B cell (primary cell): ENCODE measurements around the gene MED27. TPM values are rescaled to one million over a fixed set of nuclear protein-coding genes. Genes with fewer than 3 reads are reported as not detected.

Source experiments
- ATAC-seq: fragments of 200-7000 bp; cut with Tn5 transposase; one replicate; pipeline ENCODE4 v1.10.0; 2021; ENCODE audit warnings: low read depth, mild to moderate bottlenecking, moderate number of reproducible peaks, moderate library complexity
- CTCF ChIA-PET: fragments of 350-600 bp; sonication (Branson Sonifier 250); formaldehyde crosslinking; loops from one replicate; lab custom pipeline; 2021; ENCODE audit warnings: antibody characterized with exemption, inconsistent platforms; lab: Charles Lee
- POLR2A ChIA-PET: fragments of 350-600 bp; sonication (Branson Sonifier 250); formaldehyde crosslinking; loops from one replicate; lab custom pipeline; 2021; ENCODE audit warnings: antibody characterized with exemption; lab: Charles Lee
- DNase-seq: peaks from one replicate; pipeline ENCODE4 v3.0.0; 2013
- H2AFZ ChIP-seq: 2 replicates; pipeline ENCODE4 v1.6.1; 2012; ENCODE audit warnings: mild to moderate bottlenecking, low read depth, low read length; ENCODE audit not compliant: insufficient read depth, poor library complexity, severe bottlenecking
- H3K27ac ChIP-seq, 2 donors: 1 replicate in 1 of 2; 2 replicates in 1 of 2; pipeline ENCODE4 v1.5.1; 2012 to 2013; ENCODE audit warnings: low read length in 2 of 2, mild to moderate bottlenecking in 2 of 2, moderate library complexity in 1 of 2
- H3K27me3 ChIP-seq, 4 experiments: fragments of 200-600 bp in 1 of 4; sonication (generic) in 1 of 4; replicated peaks in 1 of 4; 1 replicate in 2 of 4; 2 replicates in 2 of 4; pipeline versions ENCODE4 v1.6.1 to v1.7.0; 2013 to 2016; ENCODE audit warnings: low read length in 3 of 4, mild to moderate bottlenecking in 2 of 4, mixed read lengths in 1 of 4, moderate library complexity in 1 of 4; ENCODE audit not compliant: insufficient read depth in 4 of 4, control insufficient read depth in 3 of 4; ENCODE audit errors: control extremely low read depth in 1 of 4
- H3K36me3 ChIP-seq, 2 experiments: replicated peaks in 1 of 2; 1 replicate in 1 of 2; 2 replicates in 1 of 2; pipeline versions ENCODE4 v1.6.1 to v1.7.1; 2013; ENCODE audit warnings: low read length in 1 of 2; ENCODE audit not compliant: insufficient read depth in 2 of 2, control insufficient read depth in 1 of 2; ENCODE audit errors: control extremely low read depth in 1 of 2, extremely low read depth in 1 of 2
- H3K4me1 ChIP-seq, 2 donors: fragments of 200-600 bp in 1 of 2; sonication (generic) in 1 of 2; 1 replicate in 1 of 2; 2 replicates in 1 of 2; pipeline versions ENCODE4 v1.5.1 to v1.6.1; 2013 to 2017; ENCODE audit warnings: low read length in 2 of 2; ENCODE audit not compliant: control insufficient read depth in 2 of 2, insufficient read depth in 2 of 2
- H3K4me2 ChIP-seq: replicated peaks from 2 replicates; pipeline ENCODE3; 2012; ENCODE audit warnings: mild to moderate bottlenecking, low read depth, low read length; ENCODE audit not compliant: poor library complexity, severe bottlenecking
- H3K4me3 ChIP-seq, 5 experiments: fragments of 200-600 bp in 1 of 5; sonication (generic) in 1 of 5; 1 replicate in 3 of 5; 2 replicates in 2 of 5; pipeline versions ENCODE4 v1.5.1 to v1.7.0; 2011 to 2016; ENCODE audit warnings: low read length in 4 of 5, mild to moderate bottlenecking in 4 of 5, low read depth in 2 of 5, control low read depth in 1 of 5, moderate library complexity in 1 of 5; ENCODE audit not compliant: insufficient read depth in 1 of 5; ENCODE audit errors: control extremely low read depth in 1 of 5, extremely low read depth in 1 of 5
- H3K79me2 ChIP-seq: fragments of 200-600 bp; sonication (generic); one replicate; pipeline ENCODE4 v1.6.0; 2016; ENCODE audit warnings: low read length; ENCODE audit not compliant: control insufficient read depth, insufficient read depth
- H3K9ac ChIP-seq: fragments of 200-600 bp; sonication (generic); 2 replicates; pipeline ENCODE4 v1.6.1; 2017; ENCODE audit warnings: mild to moderate bottlenecking, low read length, moderate library complexity
- H3K9me3 ChIP-seq, 3 donors: one replicate each; pipeline versions ENCODE4 v1.6.1 to v1.7.1; 2013; ENCODE audit warnings: low read length in 2 of 3; ENCODE audit not compliant: control insufficient read depth in 2 of 3, insufficient read depth in 1 of 3; ENCODE audit errors: control extremely low read depth in 1 of 3
- H4K20me1 ChIP-seq: 2 replicates; pipeline ENCODE4 v1.6.0; 2012; ENCODE audit warnings: mild to moderate bottlenecking, low read length; ENCODE audit not compliant: insufficient read depth, control insufficient read depth, poor library complexity, severe bottlenecking
- H3K27ac Mint-ChIP-seq: one replicate; pipeline ENCODE4 v1.8.0; 2021; ENCODE audit warnings: mixed read lengths
- H3K27me3 Mint-ChIP-seq: one replicate; pipeline ENCODE4 v1.8.0; 2021; ENCODE audit warnings: mixed read lengths
- H3K4me1 Mint-ChIP-seq: one replicate; pipeline ENCODE4 v1.8.0; 2021; ENCODE audit warnings: mixed read lengths
- H3K4me3 Mint-ChIP-seq: one replicate; pipeline ENCODE4 v1.8.0; 2021; ENCODE audit warnings: mixed read lengths
- H3K9me3 Mint-ChIP-seq: one replicate; pipeline ENCODE4 v1.8.0; 2022; ENCODE audit warnings: mixed read lengths; ENCODE audit not compliant: insufficient read depth
- EZH2 ChIP-seq: IDR thresholded peaks from 2 replicates; pipeline ENCODE4 v1.6.1; 2012; ENCODE audit warnings: borderline replicate concordance, low read depth, mild to moderate bottlenecking, moderate library complexity, low read length; ENCODE audit not compliant: insufficient read depth, poor library complexity, severe bottlenecking
- WGBS: methylation state at CpG from one replicate; pipeline ENCODE4 v1.1.5; 2013; ENCODE audit warnings: missing lambda C conversion rate; ENCODE audit not compliant: insufficient coverage; 5-methylcytosine and 5-hydroxymethylcytosine counted together
- intact Hi-C: fragments of 100-400 bp; cut with micrococcal nuclease; formaldehyde crosslinking; loops from one replicate; pipeline ENCODE4 v1.10.0; 2022
- polyA plus RNA-seq: library from polyadenylated mRNA; depleted of rRNA; stranded (reverse); fragments of >200 nt; gene quantifications from 2 replicates; pipeline ENCODE4 v1.2.3, GENCODE V29; 2012
- total RNA-seq, 2 donors: library from RNA; stranded (reverse); fragments of 120-200 nt in 1 of 2; gene quantifications; 1 replicate in 1 of 2; 2 replicates in 1 of 2; pipeline versions ENCODE4 v1.2.3 to v1.2.4, GENCODE V29; 2013 to 2022
- TF ChIP-seq, protein P1 (sequence below): fragments of 200-600 bp; IDR thresholded peaks from one replicate; pipeline ENCODE4 v1.8.0; 2022; ENCODE audit warnings: antibody characterized with exemption, mild to moderate bottlenecking

Gene MED27
- total and polyA plus RNA-seq, 2 donors (not counting 1 experiment from before 2014, with no cell fraction given): 17.4 to 17.7 TPM

DNA sequence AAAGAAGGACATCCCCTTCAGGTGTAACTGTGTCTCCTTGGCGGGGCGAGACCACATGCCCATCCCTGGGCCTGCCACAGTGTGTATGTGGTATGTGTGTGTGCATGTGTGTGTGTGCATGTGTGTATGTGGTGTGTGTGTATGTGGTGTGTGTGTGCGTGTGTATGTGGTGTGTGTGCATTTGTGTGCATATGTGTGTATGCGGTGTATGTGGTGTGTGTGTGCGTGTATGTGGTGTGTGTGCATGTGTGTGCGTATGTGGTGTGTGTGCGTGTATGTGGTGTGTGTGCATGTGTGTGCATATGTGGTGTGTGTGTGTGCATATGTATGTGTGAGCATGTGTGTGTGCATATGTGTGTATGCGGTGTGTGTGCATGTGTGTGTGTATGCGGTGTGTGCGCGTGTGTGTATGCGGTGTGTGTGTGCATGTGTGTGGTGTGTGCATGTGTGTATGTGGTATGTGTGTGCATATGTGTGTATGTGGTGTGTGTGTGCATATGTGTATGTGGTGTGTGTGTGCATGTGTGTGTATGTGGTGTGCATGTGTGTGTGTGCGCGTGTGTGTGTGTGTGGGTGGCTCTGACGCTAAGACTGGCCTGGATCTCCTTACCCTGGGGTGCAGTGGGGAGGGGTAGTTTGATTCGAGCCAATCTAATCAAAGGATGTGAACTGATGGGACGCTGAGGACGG, 231.9 kb downstream of the MED27 start:
- 95% methylated on average over 16 of the region's 18 CpGs for WGBS
- H3K9me3 Mint-ChIP-seq: no peaks in the 10 kb centered on the region
- POLR2A ChIA-PET: no interaction called here
- H3K9ac ChIP-seq: no peak overlapping the region
- H3K79me2 ChIP-seq: no peaks in the 10 kb centered on the region
- no peak overlapping the region for H2AFZ ChIP-seq
- no peaks in the 10 kb centered on the region for H3K36me3 ChIP-seq
- intact Hi-C loops: no loop called here
- ATAC-seq: no peak
- H3K9me3 ChIP-seq: no peaks in the 10 kb centered on the region
- H3K4me2 ChIP-seq: no peak overlapping the region
- H3K4me1 ChIP-seq: no peaks in the 10 kb centered on the region
- no peak overlapping the region for H3K27ac Mint-ChIP-seq
- peaks cover 4% of the 10 kb centered on the region for H3K27me3 Mint-ChIP-seq
- no peaks in the 10 kb centered on the region for H3K4me1 Mint-ChIP-seq
- H3K4me3 ChIP-seq: no peak overlapping the region
- no peaks in the 10 kb centered on the region for H4K20me1 ChIP-seq
- no peak overlapping the region for H3K4me3 Mint-ChIP-seq
- TF ChIP-seq EZH2: no peak
- TF ChIP-seq, protein P1, sequence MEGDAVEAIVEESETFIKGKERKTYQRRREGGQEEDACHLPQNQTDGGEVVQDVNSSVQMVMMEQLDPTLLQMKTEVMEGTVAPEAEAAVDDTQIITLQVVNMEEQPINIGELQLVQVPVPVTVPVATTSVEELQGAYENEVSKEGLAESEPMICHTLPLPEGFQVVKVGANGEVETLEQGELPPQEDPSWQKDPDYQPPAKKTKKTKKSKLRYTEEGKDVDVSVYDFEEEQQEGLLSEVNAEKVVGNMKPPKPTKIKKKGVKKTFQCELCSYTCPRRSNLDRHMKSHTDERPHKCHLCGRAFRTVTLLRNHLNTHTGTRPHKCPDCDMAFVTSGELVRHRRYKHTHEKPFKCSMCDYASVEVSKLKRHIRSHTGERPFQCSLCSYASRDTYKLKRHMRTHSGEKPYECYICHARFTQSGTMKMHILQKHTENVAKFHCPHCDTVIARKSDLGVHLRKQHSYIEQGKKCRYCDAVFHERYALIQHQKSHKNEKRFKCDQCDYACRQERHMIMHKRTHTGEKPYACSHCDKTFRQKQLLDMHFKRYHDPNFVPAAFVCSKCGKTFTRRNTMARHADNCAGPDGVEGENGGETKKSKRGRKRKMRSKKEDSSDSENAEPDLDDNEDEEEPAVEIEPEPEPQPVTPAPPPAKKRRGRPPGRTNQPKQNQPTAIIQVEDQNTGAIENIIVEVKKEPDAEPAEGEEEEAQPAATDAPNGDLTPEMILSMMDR: no peak
- no peak overlapping the region for H3K27ac ChIP-seq
- CTCF ChIA-PET: no interaction called here
- DNase-seq: no peak
- no peaks in the 10 kb centered on the region for H3K27me3 ChIP-seq
